GM12878 (cell line): ENCODE results near the gene PPP1R11. TPM values are rescaled to one million over a fixed set of nuclear protein-coding genes. Genes with fewer than 3 reads are reported as not detected.

Experiments used
- BRCA1 ChIP-seq: IDR thresholded peaks from 2 replicates; pipeline ENCODE4 v1.6.1; 2011; ENCODE audit warnings: low read depth, low read length, improper control_type of control experiment
- CBFB ChIP-seq: IDR thresholded peaks from 2 replicates; pipeline ENCODE4 v1.6.1; 2016; ENCODE audit warnings: antibody characterized with exemption, low read depth
- FOXK2 ChIP-seq: fragments of 450-650 bp; IDR thresholded peaks from 2 replicates; pipeline ENCODE4 v1.6.1; 2017; ENCODE audit warnings: mild to moderate bottlenecking, moderate library complexity
- HDAC2 ChIP-seq: fragments of 200-600 bp; sonication (generic); IDR thresholded peaks from 2 replicates; pipeline ENCODE4 v1.6.1; 2017
- HDGF ChIP-seq: fragments of 450-650 bp; IDR thresholded peaks from 2 replicates; pipeline ENCODE4 v1.6.1; 2016; ENCODE audit warnings: antibody characterized with exemption
- IKZF2 ChIP-seq, 2 experiments: fragments of 450-650 bp; IDR thresholded peaks; 2 replicates each; pipeline ENCODE4 v1.6.1; 2017; ENCODE audit warnings: mild to moderate bottlenecking in 2 of 2, moderate library complexity in 2 of 2
- IRF3 ChIP-seq: fragments of 450-650 bp; IDR thresholded peaks from 2 replicates; pipeline ENCODE4 v1.6.1; 2014; ENCODE audit warnings: mild to moderate bottlenecking
- KDM1A ChIP-seq: fragments of 200-600 bp; sonication (generic); IDR thresholded peaks from 2 replicates; pipeline ENCODE4 v1.6.1; 2016; ENCODE audit warnings: borderline replicate concordance
- MLLT1 ChIP-seq: fragments of 450-650 bp; IDR thresholded peaks from 2 replicates; pipeline ENCODE4 v1.6.1; 2016; ENCODE audit warnings: mild to moderate bottlenecking
- MYC ChIP-seq: IDR thresholded peaks from 2 replicates; pipeline ENCODE4 v1.6.1; 2011; ENCODE audit warnings: mild to moderate bottlenecking, low read length, moderate library complexity, inconsistent platforms; ENCODE audit not compliant: insufficient read depth, insufficient replicate concordance, insufficient read length, severe bottlenecking
- NFXL1 ChIP-seq: fragments of 450-650 bp; IDR thresholded peaks from 2 replicates; pipeline ENCODE4 v1.6.1; 2017; ENCODE audit warnings: antibody characterized with exemption, mild to moderate bottlenecking, borderline replicate concordance
- PML ChIP-seq: IDR thresholded peaks from 2 replicates; pipeline ENCODE4 v1.6.1; 2012; ENCODE audit warnings: low read length, inconsistent platforms
- RAD21 ChIP-seq: IDR thresholded peaks from 2 replicates; pipeline ENCODE4 v1.6.1; 2011; ENCODE audit warnings: mild to moderate bottlenecking, low read depth, low read length, moderate library complexity; ENCODE audit not compliant: insufficient read depth
- RELA ChIP-seq: fragments of 450-650 bp; IDR thresholded peaks from 2 replicates; pipeline ENCODE4 v1.8.0; 2014; ENCODE audit warnings: borderline replicate concordance; ENCODE audit not compliant: partially characterized antibody
- SIX5 ChIP-seq: IDR thresholded peaks from 2 replicates; pipeline ENCODE4 v1.6.1; 2011; ENCODE audit warnings: mild to moderate bottlenecking, low read depth, low read length, moderate library complexity; ENCODE audit not compliant: severe bottlenecking
- SMARCA5 ChIP-seq: fragments of 450-650 bp; IDR thresholded peaks from 2 replicates; pipeline ENCODE4 v1.6.1; 2017; ENCODE audit warnings: mild to moderate bottlenecking
- TCF12 ChIP-seq: IDR thresholded peaks from 2 replicates; pipeline ENCODE4 v1.6.1; 2011; ENCODE audit warnings: low read depth, mild to moderate bottlenecking, low read length
- TCF3 ChIP-seq: IDR thresholded peaks from 2 replicates; pipeline ENCODE4 v1.6.1; 2012; ENCODE audit warnings: low read depth, mild to moderate bottlenecking, low read length, borderline replicate concordance; ENCODE audit not compliant: insufficient read depth
- ZBTB33 ChIP-seq: fragments of 450-650 bp; IDR thresholded peaks from 2 replicates; pipeline ENCODE4 v1.6.1; 2017; ENCODE audit warnings: mild to moderate bottlenecking
- ZNF622 ChIP-seq: fragments of 450-650 bp; IDR thresholded peaks from 2 replicates; pipeline ENCODE4 v1.6.1; 2017; ENCODE audit warnings: mild to moderate bottlenecking, inconsistent platforms
- polyA plus RNA-seq, 11 experiments: library from polyadenylated mRNA; depleted of rRNA in 4 of 11; unstranded in 6 of 11; stranded (reverse) in 5 of 11; fragments of >200 nt; fragmentation: Nextera tagmentation in 4 of 11; fragmentation: Illumina TruSeq in 1 of 11; extraction: Ambion mirVana in 4 of 11; extraction: Trizol in 1 of 11; gene quantifications; 1 replicate in 1 of 11; 2 replicates in 10 of 11; pipeline versions ENCODE4 v1.2.1 to v1.2.3, GENCODE V29; 2011 to 2016; ENCODE audit warnings: inconsistent platforms in 2 of 11, missing spikeins in 2 of 11, low read depth in 1 of 11
- total RNA-seq, 4 experiments: library from RNA; depleted of rRNA in 3 of 4; stranded (reverse); fragments of >200 nt in 3 of 4; fragmentation: Illumina TruSeq in 1 of 4; extraction: Trizol in 1 of 4; gene quantifications; 2 replicates each; pipeline versions ENCODE4 v1.2.1 to v1.2.3, GENCODE V29; 2013 to 2021
- TF ChIP-seq, protein P1 (sequence below): fragments of 450-650 bp; formaldehyde crosslinking; IDR thresholded peaks from 2 replicates; pipeline ENCODE4 v1.4.0; 2020; ENCODE audit warnings: mild to moderate bottlenecking, moderate library complexity

Gene PPP1R11
- total and polyA plus RNA-seq, 10 of the 15 experiments (the other 5 are each of a cell fraction or from before 2014, with no cell fraction given) = 12.6 to 56.1 (median 33.5) TPM

DNA sequence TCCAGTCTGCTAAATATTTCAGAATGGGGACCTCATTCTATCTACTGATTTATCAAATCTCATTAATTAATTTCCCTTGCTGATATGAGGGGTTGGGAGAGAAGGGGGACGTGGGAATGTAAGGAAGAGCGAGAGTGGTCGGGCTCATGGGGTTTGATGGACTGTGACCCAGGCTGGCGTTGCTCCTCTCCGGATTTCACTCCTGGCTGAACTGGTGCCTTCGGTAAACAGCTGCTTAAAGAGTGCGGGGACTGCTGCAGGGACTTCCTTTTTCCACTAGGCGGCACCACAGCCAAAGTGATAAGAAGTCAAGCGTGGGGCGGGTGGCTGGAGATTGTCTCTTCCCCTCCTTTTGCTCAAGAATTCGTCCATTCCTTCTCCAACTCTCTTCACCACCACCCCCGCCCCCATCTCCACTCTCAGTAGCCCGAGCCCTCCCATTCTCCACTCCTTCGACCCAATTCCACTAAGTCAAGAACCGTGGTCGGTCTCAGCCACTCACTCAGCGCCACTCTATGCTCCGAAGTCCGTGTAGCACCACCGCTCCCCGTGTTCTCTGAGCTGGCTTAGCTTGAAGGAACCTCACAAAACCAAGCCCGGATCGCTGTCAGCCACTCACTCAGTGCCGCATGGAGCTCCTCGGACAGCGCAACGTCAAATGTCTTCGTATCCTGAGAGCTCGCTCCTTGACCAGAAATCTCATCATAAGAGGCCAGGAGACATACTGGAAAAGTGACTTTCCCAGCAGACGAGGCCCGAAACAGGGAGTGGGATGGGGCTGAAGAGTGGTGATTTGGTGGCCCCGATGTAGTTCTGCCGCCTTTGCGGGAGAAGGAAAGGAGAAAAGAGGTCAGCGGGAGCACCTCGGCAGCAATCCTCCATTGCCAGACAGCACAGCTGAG is 36.2 kb downstream of the PPP1R11 start (continued):
- peak; percentile 73; the same call in 1 of the 2 replicates for TF ChIP-seq MLLT1
- peak; percentile 9 for TF ChIP-seq SIX5
- no peak for TF ChIP-seq KDM1A
- no peak for TF ChIP-seq MYC
- TF ChIP-seq ZNF622 = no peak
- TF ChIP-seq NFXL1 = peak; percentile 58
- TF ChIP-seq ZBTB33 = no peak
- peak; percentile 39; the same call in 1 of the 2 replicates for TF ChIP-seq TCF3
- no peak for TF ChIP-seq PML
- TF ChIP-seq RELA = peak; percentile 29
- TF ChIP-seq HDAC2 = no peak
- TF ChIP-seq BRCA1 = no peak
- TF ChIP-seq, protein P1, sequence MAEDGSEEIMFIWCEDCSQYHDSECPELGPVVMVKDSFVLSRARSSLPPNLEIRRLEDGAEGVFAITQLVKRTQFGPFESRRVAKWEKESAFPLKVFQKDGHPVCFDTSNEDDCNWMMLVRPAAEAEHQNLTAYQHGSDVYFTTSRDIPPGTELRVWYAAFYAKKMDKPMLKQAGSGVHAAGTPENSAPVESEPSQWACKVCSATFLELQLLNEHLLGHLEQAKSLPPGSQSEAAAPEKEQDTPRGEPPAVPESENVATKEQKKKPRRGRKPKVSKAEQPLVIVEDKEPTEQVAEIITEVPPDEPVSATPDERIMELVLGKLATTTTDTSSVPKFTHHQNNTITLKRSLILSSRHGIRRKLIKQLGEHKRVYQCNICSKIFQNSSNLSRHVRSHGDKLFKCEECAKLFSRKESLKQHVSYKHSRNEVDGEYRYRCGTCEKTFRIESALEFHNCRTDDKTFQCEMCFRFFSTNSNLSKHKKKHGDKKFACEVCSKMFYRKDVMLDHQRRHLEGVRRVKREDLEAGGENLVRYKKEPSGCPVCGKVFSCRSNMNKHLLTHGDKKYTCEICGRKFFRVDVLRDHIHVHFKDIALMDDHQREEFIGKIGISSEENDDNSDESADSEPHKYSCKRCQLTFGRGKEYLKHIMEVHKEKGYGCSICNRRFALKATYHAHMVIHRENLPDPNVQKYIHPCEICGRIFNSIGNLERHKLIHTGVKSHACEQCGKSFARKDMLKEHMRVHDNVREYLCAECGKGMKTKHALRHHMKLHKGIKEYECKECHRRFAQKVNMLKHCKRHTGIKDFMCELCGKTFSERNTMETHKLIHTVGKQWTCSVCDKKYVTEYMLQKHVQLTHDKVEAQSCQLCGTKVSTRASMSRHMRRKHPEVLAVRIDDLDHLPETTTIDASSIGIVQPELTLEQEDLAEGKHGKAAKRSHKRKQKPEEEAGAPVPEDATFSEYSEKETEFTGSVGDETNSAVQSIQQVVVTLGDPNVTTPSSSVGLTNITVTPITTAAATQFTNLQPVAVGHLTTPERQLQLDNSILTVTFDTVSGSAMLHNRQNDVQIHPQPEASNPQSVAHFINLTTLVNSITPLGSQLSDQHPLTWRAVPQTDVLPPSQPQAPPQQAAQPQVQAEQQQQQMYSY (CRISPR knock-in tag) = no peak
- TF ChIP-seq CBFB = no peak
- peak; percentile 88; the same call in 1 of the 2 replicates for TF ChIP-seq SMARCA5
- peak; percentile 33; the same call in 1 of the 2 replicates for TF ChIP-seq IRF3
- peak in 1 of 2 experiments; percentile 12; a peak in 1 of 4 replicates for TF ChIP-seq IKZF2 (IDR thresholded peaks at IDR 0.05)
- TF ChIP-seq RAD21 = peak; percentile 96
- TF ChIP-seq TCF12 = peak; percentile 71; the same call in 1 of the 2 replicates
- no peak; the same call in 1 of the 2 replicates for TF ChIP-seq FOXK2
- TF ChIP-seq HDGF = peak; percentile 23; the same call in 1 of the 2 replicates
